ENCODE measurements around the gene HPCAL1. TPM values are rescaled to one million over a fixed set of nuclear protein-coding genes. Genes with fewer than 3 reads are reported as not detected.

HPCAL1 gene
- polyA plus RNA-seq, 1 donor from 2014 or later, result 63.4 TPM

DNA sequence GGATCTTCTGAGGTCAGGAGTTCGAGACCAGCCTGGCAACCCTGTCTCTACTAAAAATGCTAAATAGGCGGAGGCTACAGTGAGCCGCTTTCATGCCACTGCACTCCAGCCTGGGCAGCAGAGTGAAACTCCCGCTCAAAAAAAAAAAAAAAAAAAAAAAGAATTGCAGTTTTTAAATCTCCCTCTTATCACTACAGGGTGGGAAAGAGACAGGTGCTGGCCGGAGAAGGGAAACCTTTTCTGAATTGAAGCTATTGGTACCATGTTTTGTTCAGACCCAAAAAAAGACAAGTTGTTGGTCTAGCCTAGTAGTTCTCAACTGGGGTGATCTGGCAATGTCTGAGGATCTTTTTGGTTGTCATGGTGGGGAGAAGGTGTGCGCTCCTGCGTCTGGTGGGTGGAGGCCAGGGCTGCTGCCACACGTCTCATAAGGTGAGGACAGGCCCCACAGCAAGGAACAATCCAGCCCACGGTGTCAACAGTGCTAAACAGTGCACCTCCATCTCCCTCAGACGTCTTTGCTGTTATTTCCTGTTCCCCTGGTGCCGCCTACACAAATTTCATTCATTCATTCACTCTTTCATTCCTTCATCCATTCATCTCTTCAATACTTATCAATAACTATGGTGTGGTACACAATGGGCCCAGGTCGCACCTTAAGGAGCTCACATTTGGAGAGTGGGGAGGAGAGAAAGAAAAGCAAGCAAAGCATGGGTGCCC, 174.2 kb downstream of the HPCAL1 start:
- Histone ChIP-seq H2AFZ (ENCODE audit: low read depth, low read length) (no peak overlapping the region), H3K4me2 (ENCODE audit: low read length) (no peak overlapping the region), H3F3A (ENCODE audit: insufficient read depth, low read length, poor library complexity, severe bottlenecking) (no peaks in the 10 kb centered on the region), H3K79me2 (replicated peaks; ENCODE audit: insufficient read depth, low read length) (no peaks in the 10 kb centered on the region), H3K9me3 (ENCODE audit: low read length) (no peaks in the 10 kb centered on the region), H3K36me3 (ENCODE audit: insufficient read depth, low read length) (no peaks in the 10 kb centered on the region), H4K20me1 (ENCODE audit: insufficient read depth) (no peaks in the 10 kb centered on the region), H3K9me2 (ENCODE audit: insufficient read depth, low read length) (no peaks in the 10 kb centered on the region), H3K27me3 (ENCODE audit: insufficient read depth, low read depth, low read length) (no peaks in the 10 kb centered on the region), H3K27ac (ENCODE audit: low read length) (no peak overlapping the region), H3K9ac (ENCODE audit: low read length) (no peak overlapping the region), H3K4me3 (ENCODE audit: low read length) (no peak overlapping the region)
- no peak for TF ChIP-seq TAF1 (IDR thresholded peaks at IDR 0.05; ENCODE audit: low read depth)
- TF ChIP-seq SMC3 (conservative IDR thresholded peaks at IDR 0.05; ENCODE audit: poor library complexity), result no peak
- no peak for TF ChIP-seq MXI1 (conservative IDR thresholded peaks at IDR 0.05; ENCODE audit: poor library complexity, severe bottlenecking)
- no peak for TF ChIP-seq RAD21 (conservative IDR thresholded peaks at IDR 0.05)
- no peak for TF ChIP-seq EP300 (conservative IDR thresholded peaks at IDR 0.05; ENCODE audit: poor library complexity, severe bottlenecking)
- TF ChIP-seq, protein P1, sequence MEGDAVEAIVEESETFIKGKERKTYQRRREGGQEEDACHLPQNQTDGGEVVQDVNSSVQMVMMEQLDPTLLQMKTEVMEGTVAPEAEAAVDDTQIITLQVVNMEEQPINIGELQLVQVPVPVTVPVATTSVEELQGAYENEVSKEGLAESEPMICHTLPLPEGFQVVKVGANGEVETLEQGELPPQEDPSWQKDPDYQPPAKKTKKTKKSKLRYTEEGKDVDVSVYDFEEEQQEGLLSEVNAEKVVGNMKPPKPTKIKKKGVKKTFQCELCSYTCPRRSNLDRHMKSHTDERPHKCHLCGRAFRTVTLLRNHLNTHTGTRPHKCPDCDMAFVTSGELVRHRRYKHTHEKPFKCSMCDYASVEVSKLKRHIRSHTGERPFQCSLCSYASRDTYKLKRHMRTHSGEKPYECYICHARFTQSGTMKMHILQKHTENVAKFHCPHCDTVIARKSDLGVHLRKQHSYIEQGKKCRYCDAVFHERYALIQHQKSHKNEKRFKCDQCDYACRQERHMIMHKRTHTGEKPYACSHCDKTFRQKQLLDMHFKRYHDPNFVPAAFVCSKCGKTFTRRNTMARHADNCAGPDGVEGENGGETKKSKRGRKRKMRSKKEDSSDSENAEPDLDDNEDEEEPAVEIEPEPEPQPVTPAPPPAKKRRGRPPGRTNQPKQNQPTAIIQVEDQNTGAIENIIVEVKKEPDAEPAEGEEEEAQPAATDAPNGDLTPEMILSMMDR (IDR thresholded peaks at IDR 0.05; ENCODE audit: poor library complexity, severe bottlenecking), result no peak
- no peak for TF ChIP-seq REST (IDR thresholded peaks at IDR 0.05; ENCODE audit: borderline replicate concordance)
- no peak for TF ChIP-seq POLR2AphosphoS5 (IDR thresholded peaks at IDR 0.05)
- no peak for TF ChIP-seq EZH2 (IDR thresholded peaks at IDR 0.05; ENCODE audit: borderline replicate concordance, insufficient read depth, low read length, poor library complexity, severe bottlenecking)

Small RNA genes lying within 50 kb of the gene (small RNA-seq; reads per million reads assigned to genes)
- gene RF00432, result 0 reads per million in 3 experiments
- gene RN7SL66P, result 0 reads per million in 3 experiments
- 122 to 226 (median 134) reads per million in 3 experiments for gene SNORA80B

Other genes with a start within 250 kb of the HPCAL1 start
- not detected in 2 replicates for gene CYS1, start 222.5 kb upstream of the HPCAL1 start, polyA plus RNA-seq
- gene RRM2, start 180.2 kb upstream of the HPCAL1 start, polyA plus RNA-seq, result 0.57 and 4.2 TPM in 2 replicates
- 1,046 and 1,107 TPM in 2 replicates for gene ODC1, start 145.4 kb downstream of the HPCAL1 start, polyA plus RNA-seq